Sigmoid colon (tissue), 7 donors: ENCODE results near the gene FGF14. TPM values are rescaled to one million over a fixed set of nuclear protein-coding genes. Genes with fewer than 3 reads are reported as not detected.

Experiments
- DNase-seq: peaks from one replicate; pipeline ENCODE4 v3.0.0-alpha.2; 2019
- H3K27ac ChIP-seq, 4 donors: fragments of 200-600 bp; sonication (generic); one replicate each; pipeline ENCODE4 v1.5.1; 2016 to 2019; ENCODE audit warnings: mild to moderate bottlenecking in 1 of 4
- H3K27me3 ChIP-seq, 3 donors: fragments of 200-600 bp; sonication (generic); one replicate each; pipeline ENCODE4 v1.5.1; 2019; ENCODE audit warnings: mild to moderate bottlenecking in 1 of 3
- H3K36me3 ChIP-seq, 4 donors: fragments of 200-600 bp; sonication (generic); one replicate each; pipeline ENCODE4 v1.5.1; 2016 to 2019
- H3K4me1 ChIP-seq, 4 donors: fragments of 200-600 bp; sonication (generic); one replicate each; pipeline ENCODE4 v1.5.1; 2017 to 2019
- H3K4me3 ChIP-seq, 4 donors: fragments of 200-600 bp; sonication (generic); one replicate each; pipeline ENCODE4 v1.5.1; 2017 to 2019; ENCODE audit warnings: mild to moderate bottlenecking in 2 of 4, moderate library complexity in 1 of 4
- H3K9me3 ChIP-seq, 4 donors: fragments of 200-600 bp in 3 of 4; sonication (generic) in 3 of 4; one replicate each; pipeline versions ENCODE4 v1.5.1 to v1.6.1; 2013 to 2019
- CTCF ChIP-seq, 4 experiments: fragments of 450-650 bp in 3 of 4; fragments of 200-600 bp in 1 of 4; IDR thresholded peaks; one replicate each; pipeline ENCODE4 v1.5.1; 2016 to 2019; ENCODE audit warnings: antibody characterized with exemption in 4 of 4, mild to moderate bottlenecking in 3 of 4, moderate library complexity in 2 of 4
- EP300 ChIP-seq, 4 donors: sonication (generic); formaldehyde crosslinking; IDR thresholded peaks; one replicate each; pipeline ENCODE4 v1.6.1; 2017; ENCODE audit warnings: antibody characterized with exemption in 4 of 4
- POLR2A ChIP-seq, 2 donors: fragments of 450-650 bp; IDR thresholded peaks; one replicate each; pipeline ENCODE4 v1.6.1; 2016; ENCODE audit warnings: antibody characterized with exemption in 2 of 2, mild to moderate bottlenecking in 2 of 2, moderate library complexity in 2 of 2
- POLR2AphosphoS5 ChIP-seq, 4 donors: sonication (generic); formaldehyde crosslinking; IDR thresholded peaks; one replicate each; pipeline ENCODE4 v1.6.1; 2017; ENCODE audit warnings: antibody characterized with exemption in 4 of 4
- WGBS, 2 donors: extraction: QIAGEN DNeasy Blood & Tissue Kit; methylation state at CpG; one replicate each; pipeline ENCODE4 v1.1.7; 2013; 5-methylcytosine and 5-hydroxymethylcytosine counted together
- intact Hi-C: fragments of 100-400 bp; cut with DNase I; formaldehyde crosslinking; loops from one replicate; pipeline ENCODE4 v1.15.1; 2023
- polyA plus RNA-seq, 3 donors: library from polyadenylated mRNA; stranded (reverse); fragments of 200-250 nt; gene quantifications; one replicate each; pipeline ENCODE4 v1.2.3, GENCODE V29; 2013
- total RNA-seq, 4 donors: library from RNA; depleted of rRNA; stranded (reverse); fragments of >200 nt; gene quantifications; one replicate each; pipeline ENCODE4 v1.1.0, GENCODE V29; 2016
- donor health status: healthy with polysubstance abuse.
- donor health status: Bipolar disorder and iron deficiency.
- donor health status: healthy.

Gene FGF14
- total and polyA plus RNA-seq, 7 donors: under 0.01 to 1.6 (median 1.1) TPM

DNA sequence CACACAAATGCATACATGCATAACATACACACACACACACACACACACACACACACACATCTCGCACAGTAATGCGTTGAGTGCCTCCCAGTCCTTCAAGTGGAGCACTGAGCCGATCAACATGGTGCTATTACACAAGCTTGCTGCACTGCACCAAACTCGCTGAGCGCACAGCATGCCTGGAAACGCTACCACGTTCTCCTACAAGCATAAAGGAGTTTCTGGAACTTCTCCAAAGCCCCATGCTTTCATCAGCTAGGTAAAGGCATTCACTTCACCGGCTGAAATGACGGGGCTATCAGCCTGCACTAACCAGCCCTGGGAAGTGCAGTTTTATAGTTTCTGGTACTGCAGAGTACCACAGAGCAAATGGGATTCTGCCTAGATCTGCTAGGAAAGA lies 92.7 kb downstream of the FGF14 start:
- no peak for TF ChIP-seq EP300 (IDR thresholded peaks at IDR 0.05)
- TF ChIP-seq CTCF (IDR thresholded peaks at IDR 0.05): no peak
- no peak for TF ChIP-seq POLR2AphosphoS5 (IDR thresholded peaks at IDR 0.05)
- no peak for TF ChIP-seq POLR2A (IDR thresholded peaks at IDR 0.05)
- Histone ChIP-seq H3K9me3 (no peaks in the 10 kb centered on the region), H3K27me3 (no peaks in the 10 kb centered on the region), H3K4me3 (no peak overlapping the region), H3K4me1 (peaks cover 0 to 4% (median 0%) of the 10 kb centered on the region in 4 donors), H3K27ac (no peak overlapping the region), H3K36me3 (no peaks in the 10 kb centered on the region)
- intact Hi-C loops: no loop called here
- no peak for DNase-seq
- WGBS, 2 donors: 60 to 71% methylated on average over 9 of the region's 9 CpGs

GRCh38 chr13:102302534-102302933 lies 99.3 kb downstream of the FGF14 start:
- TF ChIP-seq POLR2A (IDR thresholded peaks at IDR 0.05): no peak
- no peak for TF ChIP-seq POLR2AphosphoS5 (IDR thresholded peaks at IDR 0.05)
- TF ChIP-seq CTCF (IDR thresholded peaks at IDR 0.05): no peak
- no peak for TF ChIP-seq EP300 (IDR thresholded peaks at IDR 0.05)
- WGBS, 2 donors: 26 to 41% methylated on average over 1 of the region's 1 CpG
- no peaks in the 10 kb centered on the region for H3K27me3 ChIP-seq
- intact Hi-C loops: no loop called here
- no peak overlapping the region for H3K4me3 ChIP-seq
- no peaks in the 10 kb centered on the region for H3K36me3 ChIP-seq
- H3K27ac ChIP-seq: no peak overlapping the region
- H3K9me3 ChIP-seq: no peaks in the 10 kb centered on the region
- DNase-seq: no peak
- H3K4me1 ChIP-seq: no peaks in the 10 kb centered on the region

GRCh38 chr13:102300379-102300778 lies 101.5 kb downstream of the FGF14 start:
- intact Hi-C loops: no loop called here
- TF ChIP-seq CTCF (IDR thresholded peaks at IDR 0.05) (no peak), POLR2A (IDR thresholded peaks at IDR 0.05) (no peak), EP300 (IDR thresholded peaks at IDR 0.05) (no peak), POLR2AphosphoS5 (IDR thresholded peaks at IDR 0.05) (no peak)
- Histone ChIP-seq H3K27ac (no peak overlapping the region), H3K36me3 (no peaks in the 10 kb centered on the region), H3K4me1 (no peaks in the 10 kb centered on the region), H3K4me3 (no peak overlapping the region), H3K9me3 (no peaks in the 10 kb centered on the region), H3K27me3 (no peaks in the 10 kb centered on the region)
- 93% methylated on average over 2 of the region's 2 CpGs for WGBS, 2 donors
- DNase-seq: no peak

DNA sequence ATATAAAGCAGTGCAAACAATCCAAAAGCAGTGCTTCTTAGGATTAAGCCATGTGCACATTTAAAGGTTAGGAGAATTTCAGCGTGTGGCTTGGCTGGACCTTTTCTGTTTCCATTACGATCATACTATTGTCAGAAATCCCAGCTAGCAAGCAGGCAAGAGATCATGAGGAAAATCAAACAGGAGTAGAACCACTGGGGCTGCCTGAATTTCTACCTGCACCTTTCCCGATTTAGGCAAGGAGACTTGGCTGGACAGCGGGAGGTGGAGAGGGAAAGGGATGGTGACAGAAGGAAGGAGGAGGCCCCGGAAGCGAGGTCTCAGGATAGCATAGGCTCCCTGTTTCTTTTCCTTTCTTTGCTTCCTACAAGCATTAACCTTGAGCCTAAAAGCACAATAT lies 102.5 kb downstream of the FGF14 start:
- Histone ChIP-seq H3K9me3 (no peaks in the 10 kb centered on the region), H3K27ac (no peak overlapping the region), H3K4me3 (no peak overlapping the region), H3K36me3 (no peaks in the 10 kb centered on the region), H3K4me1 (no peaks in the 10 kb centered on the region), H3K27me3 (no peaks in the 10 kb centered on the region)
- intact Hi-C loops: no loop called here
- no peak for TF ChIP-seq EP300 (IDR thresholded peaks at IDR 0.05)
- no peak for TF ChIP-seq CTCF (IDR thresholded peaks at IDR 0.05)
- no peak for TF ChIP-seq POLR2A (IDR thresholded peaks at IDR 0.05)
- no peak for TF ChIP-seq POLR2AphosphoS5 (IDR thresholded peaks at IDR 0.05)
- DNase-seq: no peak
- 81 to 86% methylated on average over 6 of the region's 6 CpGs for WGBS, 2 donors

- no peaks in the 10 kb centered on the region for H3K9me3 ChIP-seq
- intact Hi-C loops: no loop called here
- no peaks in the 10 kb centered on the region for H3K27me3 ChIP-seq
- H3K27ac ChIP-seq: no peak overlapping the region
- 64 to 73% methylated on average over 3 of the region's 3 CpGs for WGBS, 2 donors
- H3K4me3 ChIP-seq: no peak overlapping the region
- no peaks in the 10 kb centered on the region for H3K36me3 ChIP-seq
- TF ChIP-seq EP300 (IDR thresholded peaks at IDR 0.05) (no peak), POLR2A (IDR thresholded peaks at IDR 0.05) (no peak), POLR2AphosphoS5 (IDR thresholded peaks at IDR 0.05) (no peak), CTCF (IDR thresholded peaks at IDR 0.05) (no peak)
- no peaks in the 10 kb centered on the region for H3K4me1 ChIP-seq
- DNase-seq: no peak
Observed at GRCh38 chr13:102298051-102298450, 103.8 kb downstream of the FGF14 start.
